Ishikawa (cell line): ENCODE results near the gene HIGD1A.

Experiments
- CEBPB ChIP-seq: IDR thresholded peaks from 2 replicates; pipeline ENCODE4 v1.6.1; 2012
- EP300 ChIP-seq: IDR thresholded peaks from 2 replicates; pipeline ENCODE4 v1.6.1; 2012; ENCODE audit warnings: borderline replicate concordance
- TF ChIP-seq, protein P1 (sequence below): IDR thresholded peaks from 2 replicates; pipeline ENCODE4 v1.6.1; 2012; ENCODE audit warnings: low read depth, mild to moderate bottlenecking
- TF ChIP-seq, protein P2 (sequence below): IDR thresholded peaks from 2 replicates; pipeline ENCODE4 v1.6.1; 2012
- TF ChIP-seq, protein P3 (sequence below): IDR thresholded peaks from 2 replicates; pipeline ENCODE4 v1.6.1; 2012

DNA sequence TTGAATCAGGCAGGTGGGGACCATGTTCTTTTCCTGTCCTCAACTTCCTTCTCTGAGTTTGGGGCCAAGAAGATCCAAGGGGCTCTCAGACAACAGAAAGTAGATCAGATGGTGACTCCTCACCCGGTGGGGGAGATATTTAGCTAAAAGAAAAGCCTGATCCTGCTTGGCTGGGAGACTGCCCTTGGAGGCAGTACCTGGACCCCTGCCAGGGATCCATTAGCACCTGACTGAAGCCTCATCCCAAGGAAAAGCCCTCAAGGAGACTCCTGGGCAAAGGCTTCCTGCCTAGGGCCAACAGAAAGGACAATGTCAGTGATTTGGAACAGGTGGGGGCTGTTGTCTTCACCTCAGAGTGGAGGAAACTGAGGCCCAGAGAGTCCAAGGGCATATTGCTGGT lies 68.2 kb downstream of the HIGD1A start:
- TF ChIP-seq, protein P1, sequence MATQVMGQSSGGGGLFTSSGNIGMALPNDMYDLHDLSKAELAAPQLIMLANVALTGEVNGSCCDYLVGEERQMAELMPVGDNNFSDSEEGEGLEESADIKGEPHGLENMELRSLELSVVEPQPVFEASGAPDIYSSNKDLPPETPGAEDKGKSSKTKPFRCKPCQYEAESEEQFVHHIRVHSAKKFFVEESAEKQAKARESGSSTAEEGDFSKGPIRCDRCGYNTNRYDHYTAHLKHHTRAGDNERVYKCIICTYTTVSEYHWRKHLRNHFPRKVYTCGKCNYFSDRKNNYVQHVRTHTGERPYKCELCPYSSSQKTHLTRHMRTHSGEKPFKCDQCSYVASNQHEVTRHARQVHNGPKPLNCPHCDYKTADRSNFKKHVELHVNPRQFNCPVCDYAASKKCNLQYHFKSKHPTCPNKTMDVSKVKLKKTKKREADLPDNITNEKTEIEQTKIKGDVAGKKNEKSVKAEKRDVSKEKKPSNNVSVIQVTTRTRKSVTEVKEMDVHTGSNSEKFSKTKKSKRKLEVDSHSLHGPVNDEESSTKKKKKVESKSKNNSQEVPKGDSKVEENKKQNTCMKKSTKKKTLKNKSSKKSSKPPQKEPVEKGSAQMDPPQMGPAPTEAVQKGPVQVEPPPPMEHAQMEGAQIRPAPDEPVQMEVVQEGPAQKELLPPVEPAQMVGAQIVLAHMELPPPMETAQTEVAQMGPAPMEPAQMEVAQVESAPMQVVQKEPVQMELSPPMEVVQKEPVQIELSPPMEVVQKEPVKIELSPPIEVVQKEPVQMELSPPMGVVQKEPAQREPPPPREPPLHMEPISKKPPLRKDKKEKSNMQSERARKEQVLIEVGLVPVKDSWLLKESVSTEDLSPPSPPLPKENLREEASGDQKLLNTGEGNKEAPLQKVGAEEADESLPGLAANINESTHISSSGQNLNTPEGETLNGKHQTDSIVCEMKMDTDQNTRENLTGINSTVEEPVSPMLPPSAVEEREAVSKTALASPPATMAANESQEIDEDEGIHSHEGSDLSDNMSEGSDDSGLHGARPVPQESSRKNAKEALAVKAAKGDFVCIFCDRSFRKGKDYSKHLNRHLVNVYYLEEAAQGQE, result no peak
- TF ChIP-seq, protein P2, sequence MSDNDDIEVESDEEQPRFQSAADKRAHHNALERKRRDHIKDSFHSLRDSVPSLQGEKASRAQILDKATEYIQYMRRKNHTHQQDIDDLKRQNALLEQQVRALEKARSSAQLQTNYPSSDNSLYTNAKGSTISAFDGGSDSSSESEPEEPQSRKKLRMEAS, result no peak
- TF ChIP-seq EP300 (no peak), CEBPB (no peak)
- TF ChIP-seq, protein P3, sequence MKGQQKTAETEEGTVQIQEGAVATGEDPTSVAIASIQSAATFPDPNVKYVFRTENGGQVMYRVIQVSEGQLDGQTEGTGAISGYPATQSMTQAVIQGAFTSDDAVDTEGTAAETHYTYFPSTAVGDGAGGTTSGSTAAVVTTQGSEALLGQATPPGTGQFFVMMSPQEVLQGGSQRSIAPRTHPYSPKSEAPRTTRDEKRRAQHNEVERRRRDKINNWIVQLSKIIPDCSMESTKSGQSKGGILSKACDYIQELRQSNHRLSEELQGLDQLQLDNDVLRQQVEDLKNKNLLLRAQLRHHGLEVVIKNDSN, result no peak
